ACC112 (cell line): ENCODE data around the gene ARHGAP4.

Source experiments
- H2AFZ ChIP-seq: fragments of 200-600 bp; sonication (generic); one replicate; pipeline ENCODE4 v1.6.0; 2017; ENCODE audit warnings: antibody characterized with exemption, low read length; ENCODE audit not compliant: unreplicated experiment
- H3K27ac ChIP-seq: fragments of 200-600 bp; sonication (generic); 2 replicates; pipeline ENCODE4 v1.5.1; 2014; ENCODE audit warnings: low read depth, mild to moderate bottlenecking, antibody characterized with exemption, low read length, moderate library complexity
- H3K27me3 ChIP-seq: fragments of 200-600 bp; sonication (generic); 2 replicates; pipeline ENCODE4 v1.6.1; 2014; ENCODE audit warnings: mild to moderate bottlenecking, antibody characterized with exemption, low read length, moderate library complexity, mixed read lengths; ENCODE audit not compliant: insufficient read depth
- H3K36me3 ChIP-seq: fragments of 200-600 bp; sonication (generic); 2 replicates; pipeline ENCODE4 v1.6.1; 2016; ENCODE audit warnings: mild to moderate bottlenecking, antibody characterized with exemption, low read length, moderate library complexity, mixed read lengths; ENCODE audit not compliant: insufficient read depth
- H3K4me1 ChIP-seq: fragments of 200-600 bp; sonication (generic); one replicate; pipeline ENCODE4 v1.6.1; 2016; ENCODE audit warnings: low read length, mixed read lengths; ENCODE audit not compliant: insufficient read depth, unreplicated experiment, control insufficient read depth
- H3K4me3 ChIP-seq: fragments of 200-600 bp; sonication (generic); 2 replicates; pipeline ENCODE4 v1.5.1; 2014; ENCODE audit warnings: mild to moderate bottlenecking, low read depth, low read length
- H3K79me2 ChIP-seq: fragments of 200-600 bp; sonication (generic); one replicate; pipeline ENCODE4 v1.6.0; 2016; ENCODE audit warnings: low read length; ENCODE audit not compliant: control insufficient read depth, unreplicated experiment, insufficient read depth

ARHGAP4 gene

GRCh38 chrX:153878345-153878744 lies 47.7 kb downstream of the ARHGAP4 start:
- no peak overlapping the region for H3K27ac ChIP-seq
- peaks cover 12% of the 10 kb centered on the region for H3K4me1 ChIP-seq

DNA sequence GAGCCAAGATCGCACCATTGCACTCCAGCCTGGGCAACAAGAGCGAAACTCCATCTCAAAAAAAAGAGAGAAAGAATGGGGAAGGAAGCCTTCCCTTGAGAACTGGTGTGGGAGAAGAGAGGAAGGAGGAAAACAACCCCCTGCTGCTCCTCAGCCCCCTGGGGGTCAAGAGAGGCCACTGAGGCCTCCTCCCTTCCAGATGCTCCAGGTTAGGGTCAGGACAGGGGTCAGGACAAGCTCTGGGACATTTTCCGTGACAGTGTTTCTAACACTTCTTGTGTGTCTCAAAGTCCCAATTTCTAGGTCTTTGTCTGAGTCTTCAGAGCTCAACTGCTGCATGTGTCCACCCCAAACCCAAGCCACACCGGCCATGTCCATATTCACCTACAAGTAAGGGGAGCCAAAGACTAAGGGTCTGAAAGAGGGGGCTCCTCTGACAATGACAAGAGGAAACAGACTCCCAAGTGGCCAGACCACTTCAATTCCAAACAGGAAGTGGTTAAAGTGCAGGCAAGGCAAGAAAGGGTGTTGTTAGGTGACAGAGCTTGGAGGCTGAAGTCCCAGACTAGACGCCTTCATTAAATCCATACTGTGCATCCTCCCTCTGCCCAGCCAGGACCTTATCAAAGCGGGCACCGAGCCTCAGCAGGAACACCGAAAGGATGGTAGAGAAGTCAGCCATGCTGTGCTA lies 48.3 kb downstream of the ARHGAP4 start:
- Histone ChIP-seq H2AFZ (no peak overlapping the region), H3K27me3 (peaks cover 8% of the 10 kb centered on the region; the same call in 1 of the 2 replicates), H3K4me1 (peaks cover 12% of the 10 kb centered on the region), H3K79me2 (no peaks in the 10 kb centered on the region), H3K27ac (no peak overlapping the region), H3K36me3 (no peaks in the 10 kb centered on the region), H3K4me3 (no peak overlapping the region)

More at GRCh38 chrX:153878345-153878744, 47.7 kb downstream of the ARHGAP4 start:
- Histone ChIP-seq H3K79me2 (no peaks in the 10 kb centered on the region), H2AFZ (no peak overlapping the region), H3K36me3 (no peaks in the 10 kb centered on the region), H3K27me3 (peaks cover 8% of the 10 kb centered on the region; the same call in 1 of the 2 replicates), H3K4me3 (no peak overlapping the region)

GRCh38 chrX:153876112-153876491 lies 50.0 kb downstream of the ARHGAP4 start:
- H3K4me3 ChIP-seq, result no peak overlapping the region
- H3K36me3 ChIP-seq, result no peaks in the 10 kb centered on the region
- H3K27me3 ChIP-seq, result peaks cover 8% of the 10 kb centered on the region; the same call in 1 of the 2 replicates
- H3K27ac ChIP-seq, result no peak overlapping the region
- peaks cover 5% of the 10 kb centered on the region for H3K4me1 ChIP-seq
- no peak overlapping the region for H2AFZ ChIP-seq
- H3K79me2 ChIP-seq, result no peaks in the 10 kb centered on the region

DNA sequence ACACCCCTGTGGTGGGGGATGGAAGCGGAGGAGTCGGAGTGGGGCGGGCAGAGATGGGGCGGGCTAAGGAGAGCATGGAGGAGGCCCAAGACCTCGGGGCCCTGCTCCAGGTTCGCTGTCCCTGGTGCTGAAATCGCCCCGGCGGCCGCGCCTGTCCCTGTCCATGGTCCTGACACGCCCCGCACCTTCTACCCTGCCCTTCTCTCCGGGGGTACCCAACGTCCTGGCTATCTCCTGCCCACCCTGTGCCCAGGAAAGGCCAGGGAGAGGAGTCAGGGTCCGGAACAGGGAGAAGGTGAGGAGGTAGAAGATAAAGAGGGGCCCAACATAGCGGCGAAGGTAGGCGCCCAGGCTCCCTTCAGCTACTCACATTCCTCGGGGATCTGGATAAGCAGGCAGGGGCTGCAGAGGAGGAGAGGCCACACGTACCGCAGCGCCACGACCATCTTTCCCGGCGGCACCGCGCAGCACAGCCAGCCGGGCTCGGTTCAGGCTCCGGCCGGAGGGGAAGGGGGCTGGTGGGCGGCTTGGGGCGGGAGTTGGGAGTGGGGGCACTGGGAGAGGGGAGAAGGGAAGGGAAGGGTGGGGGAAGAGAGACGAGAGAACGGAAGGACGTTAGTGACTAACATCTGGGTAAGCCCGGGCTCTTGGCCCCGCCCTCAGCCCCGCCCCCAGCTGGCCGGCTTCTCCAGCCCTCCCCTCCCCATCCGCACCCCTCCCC lies 50.5 kb downstream of the ARHGAP4 start:
- no peaks in the 10 kb centered on the region for H3K79me2 ChIP-seq
- H3K4me1 ChIP-seq, result peaks cover 5% of the 10 kb centered on the region
- H3K27me3 ChIP-seq, result peaks cover 8% of the 10 kb centered on the region; the same call in 1 of the 2 replicates
- H3K36me3 ChIP-seq, result no peaks in the 10 kb centered on the region
- H3K4me3 ChIP-seq, result no peak overlapping the region
- H3K27ac ChIP-seq, result no peak overlapping the region
- H2AFZ ChIP-seq, result no peak overlapping the region

GRCh38 chrX:153874366-153875125 lies 51.5 kb downstream of the ARHGAP4 start:
- H2AFZ ChIP-seq, result no peak overlapping the region
- H3K27me3 ChIP-seq, result peaks cover 8% of the 10 kb centered on the region; the same call in 1 of the 2 replicates
- H3K36me3 ChIP-seq, result no peaks in the 10 kb centered on the region
- H3K4me3 ChIP-seq, result no peak overlapping the region
- H3K4me1 ChIP-seq, result no peaks in the 10 kb centered on the region
- no peaks in the 10 kb centered on the region for H3K79me2 ChIP-seq
- H3K27ac ChIP-seq, result no peak overlapping the region

GRCh38 chrX:153874085-153874365 lies 52.0 kb downstream of the ARHGAP4 start:
- H3K27me3 ChIP-seq, result peaks cover 8% of the 10 kb centered on the region; the same call in 1 of the 2 replicates
- no peaks in the 10 kb centered on the region for H3K36me3 ChIP-seq

GRCh38 chrX:153873282-153874084 lies 52.6 kb downstream of the ARHGAP4 start:
- Histone ChIP-seq H3K36me3 (no peaks in the 10 kb centered on the region), H3K27ac (no peak overlapping the region), H3K4me3 (no peak overlapping the region), H3K79me2 (no peaks in the 10 kb centered on the region), H3K27me3 (peaks cover 8% of the 10 kb centered on the region; the same call in 1 of the 2 replicates), H2AFZ (no peak overlapping the region), H3K4me1 (no peaks in the 10 kb centered on the region)

More at GRCh38 chrX:153874085-153874365, 52.0 kb downstream of the ARHGAP4 start:
- Histone ChIP-seq H2AFZ (no peak overlapping the region), H3K27ac (no peak overlapping the region), H3K79me2 (no peaks in the 10 kb centered on the region), H3K4me3 (no peak overlapping the region), H3K4me1 (no peaks in the 10 kb centered on the region)

DNA sequence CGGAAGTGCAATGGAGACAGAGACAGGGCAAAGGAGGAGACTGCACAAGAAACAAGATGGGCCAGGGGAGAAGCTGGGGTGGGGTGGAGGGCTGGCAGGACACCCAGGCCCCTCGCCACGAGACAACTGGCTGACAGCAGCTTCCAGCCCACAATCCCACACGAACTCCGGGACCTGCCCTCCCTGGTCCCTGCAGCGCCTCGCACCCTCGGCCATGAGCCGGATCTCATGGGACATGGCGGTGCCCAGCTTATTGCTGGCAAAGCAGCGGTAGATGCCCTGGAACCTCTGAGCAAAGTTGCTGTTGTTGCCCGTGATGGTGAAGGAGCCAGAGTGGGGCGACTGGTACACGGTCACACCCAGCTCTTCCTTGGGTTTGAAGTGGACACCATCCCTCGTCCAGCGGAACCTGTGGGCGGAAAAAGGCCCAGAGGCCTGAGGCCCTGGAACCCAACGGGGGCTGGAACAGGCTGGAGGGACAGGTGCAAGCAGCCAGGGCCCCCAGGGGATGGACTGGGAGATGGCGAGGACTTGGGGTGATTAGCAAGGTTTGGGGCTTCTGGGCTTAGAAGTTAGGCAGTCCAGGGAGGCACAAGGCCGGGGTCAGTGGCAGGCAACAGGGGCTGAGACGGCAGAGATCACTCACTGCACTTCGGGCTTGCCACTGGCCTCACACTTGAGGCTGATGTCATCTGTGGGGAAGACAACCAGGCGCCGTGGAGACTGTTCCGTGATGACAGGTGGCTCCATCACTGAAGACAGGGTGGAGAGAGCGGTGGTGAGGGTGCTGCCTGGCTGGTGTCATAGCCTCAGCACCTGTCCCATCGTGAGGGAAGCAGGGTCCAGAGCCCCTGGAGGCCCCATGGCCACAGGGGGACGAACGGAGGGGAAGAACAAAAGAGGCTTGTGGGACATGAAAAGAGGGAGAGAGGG lies 53.9 kb downstream of the ARHGAP4 start:
- Histone ChIP-seq H3K27ac (no peak overlapping the region), H3K4me3 (no peak overlapping the region), H2AFZ (no peak overlapping the region), H3K4me1 (no peaks in the 10 kb centered on the region), H3K36me3 (no peaks in the 10 kb centered on the region), H3K27me3 (no peaks in the 10 kb centered on the region), H3K79me2 (no peaks in the 10 kb centered on the region)

DNA sequence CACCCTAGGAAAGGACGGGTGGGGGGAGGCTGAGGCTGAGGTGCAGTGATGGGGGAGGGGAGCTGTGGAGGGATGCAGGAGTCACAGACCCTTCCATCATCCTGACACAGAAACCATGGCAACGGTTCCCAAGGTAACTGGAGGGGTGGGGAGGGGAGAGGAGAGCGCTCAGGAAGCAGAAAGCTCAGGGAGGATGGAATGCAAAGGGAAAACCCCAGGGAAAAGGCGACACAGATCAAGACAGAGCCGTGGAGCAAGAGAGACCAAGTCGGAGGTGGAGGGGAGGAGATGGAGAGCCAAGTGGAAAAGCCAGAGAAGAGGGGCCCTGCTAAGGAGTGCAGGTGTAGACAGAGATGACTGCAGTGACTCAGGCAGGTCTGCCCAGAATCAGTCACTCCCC lies 54.6 kb downstream of the ARHGAP4 start:
- H3K4me3 ChIP-seq, result no peak overlapping the region
- no peaks in the 10 kb centered on the region for H3K4me1 ChIP-seq
- H3K27ac ChIP-seq, result no peak overlapping the region
- no peaks in the 10 kb centered on the region for H3K79me2 ChIP-seq
- H2AFZ ChIP-seq, result no peak overlapping the region
- no peaks in the 10 kb centered on the region for H3K27me3 ChIP-seq
- no peaks in the 10 kb centered on the region for H3K36me3 ChIP-seq
